Loucy (cell line): ENCODE data around the gene NPSR1.
"Not testable (repeated sequence)": the region's sequence is repeated elsewhere in the genome, so short reads cannot be mapped to it uniquely, and the experiment has no call there.

Experiments
- H2AFZ ChIP-seq: fragments of 200-600 bp; sonication (generic); 2 replicates; pipeline ENCODE4 v1.6.0; 2016; ENCODE audit warnings: antibody characterized with exemption, mild to moderate bottlenecking, low read length, moderate library complexity
- H3F3A ChIP-seq: fragments of 200-600 bp; 2 replicates; pipeline ENCODE4 v1.6.0; 2016; ENCODE audit warnings: antibody characterized with exemption, low read depth, mild to moderate bottlenecking
- H3K27me3 ChIP-seq: fragments of 200-600 bp; sonication (generic); 2 replicates; pipeline ENCODE4 v1.6.1; 2014; ENCODE audit warnings: low read length, mild to moderate bottlenecking; ENCODE audit not compliant: insufficient read depth, poor library complexity, severe bottlenecking
- H3K36me3 ChIP-seq: fragments of 200-600 bp; sonication (generic); 2 replicates; pipeline ENCODE4 v1.6.1; 2016; ENCODE audit warnings: low read length; ENCODE audit not compliant: insufficient read depth
- H3K4me1 ChIP-seq: fragments of 200-600 bp; sonication (generic); 2 replicates; pipeline ENCODE4 v1.5.1; 2014; ENCODE audit warnings: low read length, mild to moderate bottlenecking; ENCODE audit not compliant: insufficient read depth, poor library complexity, severe bottlenecking
- H3K4me2 ChIP-seq: fragments of 200-600 bp; sonication (generic); 2 replicates; pipeline ENCODE4 v1.6.0; 2014; ENCODE audit warnings: antibody characterized with exemption, low read length, low read depth, mild to moderate bottlenecking; ENCODE audit not compliant: poor library complexity, severe bottlenecking
- H3K4me3 ChIP-seq: fragments of 200-600 bp; sonication (generic); 2 replicates; pipeline ENCODE4 v1.5.1; 2014; ENCODE audit warnings: low read length, mild to moderate bottlenecking, mixed read lengths; ENCODE audit not compliant: poor library complexity, severe bottlenecking
- H3K79me2 ChIP-seq: fragments of 200-600 bp; sonication (generic); 2 replicates; pipeline ENCODE4 v1.6.1; 2014; ENCODE audit warnings: low read length; ENCODE audit not compliant: insufficient read depth
- H3K9ac ChIP-seq: fragments of 200-600 bp; sonication (generic); 2 replicates; pipeline ENCODE4 v1.6.0; 2014; ENCODE audit warnings: mild to moderate bottlenecking, low read depth, low read length, moderate library complexity; ENCODE audit not compliant: poor library complexity, severe bottlenecking
- H3K9me2 ChIP-seq: fragments of 200-600 bp; sonication (generic); replicated peaks from 2 replicates; pipeline ENCODE4 v1.6.1; 2016; ENCODE audit warnings: low read depth, low read length, mixed read lengths
- H3K9me3 ChIP-seq: fragments of 200-600 bp; sonication (generic); 2 replicates; pipeline ENCODE4 v1.6.1; 2014; ENCODE audit warnings: mild to moderate bottlenecking, antibody characterized with exemption, low read length, low read depth; ENCODE audit not compliant: insufficient read depth
- H4K20me1 ChIP-seq: fragments of 200-600 bp; sonication (generic); 2 replicates; pipeline ENCODE4 v1.6.0; 2014; ENCODE audit warnings: antibody characterized with exemption, low read length, mild to moderate bottlenecking; ENCODE audit not compliant: insufficient read depth, poor library complexity, severe bottlenecking
- EZH2phosphoT487 ChIP-seq: fragments of 200-600 bp; IDR thresholded peaks from 2 replicates; pipeline ENCODE4 v1.6.1; 2018; ENCODE audit warnings: antibody characterized with exemption, mild to moderate bottlenecking, moderate library complexity, borderline replicate concordance
- TF ChIP-seq, protein P1 (sequence below): fragments of 200-600 bp; sonication (generic); conservative IDR thresholded peaks from 2 replicates; pipeline ENCODE4 v1.5.1; 2014; ENCODE audit warnings: mild to moderate bottlenecking, antibody characterized with exemption, low read length

NPSR1 gene

GRCh38 chr7:34869057-34869456, 211.0 kb downstream of the NPSR1 start:
- Histone ChIP-seq H3K36me3 (no peaks in the 10 kb centered on the region), H3K9me3 (no peaks in the 10 kb centered on the region), H3K27me3 (no peaks in the 10 kb centered on the region), H3K4me2 (no peak overlapping the region), H3F3A (no peaks in the 10 kb centered on the region), H3K79me2 (no peaks in the 10 kb centered on the region), H3K4me1 (no peaks in the 10 kb centered on the region), H3K9ac (no peak overlapping the region), H4K20me1 (no peaks in the 10 kb centered on the region), H3K9me2 (no peaks in the 10 kb centered on the region), H2AFZ (no peak overlapping the region), H3K4me3 (no peak overlapping the region)
- TF ChIP-seq EZH2phosphoT487 = no peak
- TF ChIP-seq, protein P1, sequence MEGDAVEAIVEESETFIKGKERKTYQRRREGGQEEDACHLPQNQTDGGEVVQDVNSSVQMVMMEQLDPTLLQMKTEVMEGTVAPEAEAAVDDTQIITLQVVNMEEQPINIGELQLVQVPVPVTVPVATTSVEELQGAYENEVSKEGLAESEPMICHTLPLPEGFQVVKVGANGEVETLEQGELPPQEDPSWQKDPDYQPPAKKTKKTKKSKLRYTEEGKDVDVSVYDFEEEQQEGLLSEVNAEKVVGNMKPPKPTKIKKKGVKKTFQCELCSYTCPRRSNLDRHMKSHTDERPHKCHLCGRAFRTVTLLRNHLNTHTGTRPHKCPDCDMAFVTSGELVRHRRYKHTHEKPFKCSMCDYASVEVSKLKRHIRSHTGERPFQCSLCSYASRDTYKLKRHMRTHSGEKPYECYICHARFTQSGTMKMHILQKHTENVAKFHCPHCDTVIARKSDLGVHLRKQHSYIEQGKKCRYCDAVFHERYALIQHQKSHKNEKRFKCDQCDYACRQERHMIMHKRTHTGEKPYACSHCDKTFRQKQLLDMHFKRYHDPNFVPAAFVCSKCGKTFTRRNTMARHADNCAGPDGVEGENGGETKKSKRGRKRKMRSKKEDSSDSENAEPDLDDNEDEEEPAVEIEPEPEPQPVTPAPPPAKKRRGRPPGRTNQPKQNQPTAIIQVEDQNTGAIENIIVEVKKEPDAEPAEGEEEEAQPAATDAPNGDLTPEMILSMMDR = no peak

DNA sequence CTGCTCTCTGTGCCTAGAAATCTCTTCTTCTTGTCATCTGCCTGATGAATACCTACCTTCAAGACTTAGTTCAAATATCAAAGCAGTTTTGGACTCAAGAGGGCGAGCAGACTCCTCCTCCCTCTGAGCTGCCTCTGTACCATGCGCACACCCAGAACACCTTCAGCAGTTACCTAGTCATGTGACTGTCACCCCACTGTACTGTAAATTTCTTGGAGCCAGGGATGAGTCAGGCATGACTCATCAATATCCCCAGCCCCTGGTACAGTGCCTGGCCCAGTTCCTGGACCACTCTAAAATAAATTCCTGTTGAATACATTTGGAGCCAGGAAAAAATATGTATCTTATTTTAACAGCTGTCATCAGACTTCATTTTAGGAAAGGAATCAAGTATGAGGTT, 212.0 kb downstream of the NPSR1 start:
- not testable (repeated sequence) for H3K79me2 ChIP-seq, H3K9ac ChIP-seq, H4K20me1 ChIP-seq, H3K9me3 ChIP-seq, H3K9me2 ChIP-seq, H3K4me3 ChIP-seq, H2AFZ ChIP-seq, H3K4me1 ChIP-seq, H3K27me3 ChIP-seq, H3K4me2 ChIP-seq, H3K36me3 ChIP-seq, H3F3A ChIP-seq

- H3K27me3 ChIP-seq, H4K20me1 ChIP-seq, H3K4me2 ChIP-seq, H3K36me3 ChIP-seq, H3K4me3 ChIP-seq, H2AFZ ChIP-seq, H3K4me1 ChIP-seq, H3K9ac ChIP-seq, H3K9me3 ChIP-seq, H3K9me2 ChIP-seq, H3K79me2 ChIP-seq, H3F3A ChIP-seq: not testable (repeated sequence)
Measured at GRCh38 chr7:34874329-34874728, 216.3 kb downstream of the NPSR1 start.

- no peak overlapping the region for H3K4me3 ChIP-seq
- H3K9ac ChIP-seq = no peak overlapping the region
- no peaks in the 10 kb centered on the region for H3K79me2 ChIP-seq
- no peaks in the 10 kb centered on the region for H3K4me1 ChIP-seq
- H3K9me2 ChIP-seq = no peaks in the 10 kb centered on the region
- H3F3A ChIP-seq = no peaks in the 10 kb centered on the region
- H3K4me2 ChIP-seq = no peak overlapping the region
- TF ChIP-seq, protein P1 = no peak
- no peak for TF ChIP-seq EZH2phosphoT487
- no peaks in the 10 kb centered on the region for H3K27me3 ChIP-seq
- H4K20me1 ChIP-seq = no peaks in the 10 kb centered on the region
- H2AFZ ChIP-seq = no peak overlapping the region
- no peaks in the 10 kb centered on the region for H3K9me3 ChIP-seq
- no peaks in the 10 kb centered on the region for H3K36me3 ChIP-seq
Measured at GRCh38 chr7:34875481-34875880, 217.5 kb downstream of the NPSR1 start.

DNA sequence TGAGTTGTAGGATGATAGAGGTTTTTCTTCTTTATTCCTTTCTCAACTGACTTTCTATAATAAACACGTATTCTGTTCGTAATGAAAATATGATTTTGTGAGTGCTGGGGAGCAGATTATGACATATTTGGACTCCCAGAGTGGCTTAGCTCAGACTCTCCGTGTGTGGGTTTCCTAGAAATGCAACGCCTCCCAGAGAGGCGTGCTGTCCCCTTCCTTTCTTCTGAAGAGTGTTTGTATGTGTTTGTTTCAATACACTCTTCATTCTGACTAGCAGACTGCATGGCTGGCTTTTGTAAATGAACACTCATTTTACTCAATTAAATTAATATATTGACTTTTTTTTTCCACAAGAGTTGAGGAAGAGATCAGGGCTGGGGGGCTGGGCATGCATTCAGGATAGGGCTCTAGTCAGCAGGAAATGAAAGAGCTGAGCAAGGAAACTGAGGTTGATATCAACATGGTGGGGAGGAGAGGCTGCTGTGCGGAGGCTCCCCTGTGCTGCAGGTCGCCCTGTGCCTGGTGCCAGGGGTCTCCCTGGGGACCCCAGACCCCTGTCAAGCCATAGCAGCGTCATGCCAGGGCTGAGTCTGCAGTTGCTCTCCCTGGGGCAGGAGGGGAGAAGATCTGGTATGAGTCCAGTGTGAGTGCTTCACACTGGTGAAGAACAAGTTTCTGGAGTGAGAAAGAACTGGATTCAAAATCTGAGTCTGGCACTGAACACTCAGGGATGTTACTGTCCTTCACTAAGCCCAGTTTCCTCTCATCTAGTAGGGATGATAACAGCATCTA, 221.1 kb downstream of the NPSR1 start:
- H3K79me2 ChIP-seq, H3K27me3 ChIP-seq, H4K20me1 ChIP-seq, H3K4me2 ChIP-seq, H3K4me3 ChIP-seq, H3K4me1 ChIP-seq, H3F3A ChIP-seq, H3K9ac ChIP-seq, H3K9me2 ChIP-seq, H3K36me3 ChIP-seq, H3K9me3 ChIP-seq, H2AFZ ChIP-seq: not testable (repeated sequence)
